T-helper 2 cell treated with Interferon-gamma antibody and Interleukin-4, amounts not matched to agents 5 μg/mL and 100 μg/mL, for 36 hours (primary cell): Measurements from ENCODE around the gene RPL18.
"Not testable (repeated sequence)": the region's sequence is repeated elsewhere in the genome, so short reads cannot be mapped to it uniquely, and the experiment has no call there.

Source experiments
- DNase-seq: peaks from one replicate; pipeline ENCODE4 v3.0.0; 2021; ENCODE audit warnings: low spot score
- H3K27ac Mint-ChIP-seq: one replicate; pipeline ENCODE4 v1.8.0; 2021; ENCODE audit warnings: mild to moderate bottlenecking, mixed read lengths
- H3K27me3 Mint-ChIP-seq: one replicate; pipeline ENCODE4 v1.8.0; 2021; ENCODE audit warnings: low read depth, mixed read lengths
- H3K36me3 Mint-ChIP-seq: one replicate; pipeline ENCODE4 v1.8.0; 2021; ENCODE audit warnings: low read depth, mixed read lengths
- H3K4me1 Mint-ChIP-seq: one replicate; pipeline ENCODE4 v1.8.0; 2021; ENCODE audit warnings: low read depth, mixed read lengths
- H3K4me3 Mint-ChIP-seq: one replicate; pipeline ENCODE4 v1.8.0; 2022; ENCODE audit warnings: mild to moderate bottlenecking, moderate library complexity, mixed read lengths
- H3K9me3 Mint-ChIP-seq: one replicate; pipeline ENCODE4 v1.8.0; 2021; ENCODE audit warnings: mixed read lengths

The RPL18 gene

GRCh38 chr19:48637948-48638830 is 19.2 kb upstream of the RPL18 start:
- Mint-ChIP-seq H3K4me3 (peak overlapping the region; percentile 85), H3K27me3 (no peaks in the 10 kb centered on the region), H3K36me3 (no peaks in the 10 kb centered on the region), H3K4me1 (peaks cover 32% of the 10 kb centered on the region), H3K27ac (peak overlapping the region; percentile 100), H3K9me3 (peaks cover 5% of the 10 kb centered on the region)
- DNase-seq = peak; percentile 73

- H3K9me3 Mint-ChIP-seq = peaks cover 5% of the 10 kb centered on the region
- H3K36me3 Mint-ChIP-seq = no peaks in the 10 kb centered on the region
- DNase-seq = peak; percentile 98
- peak overlapping the region; percentile 85 for H3K4me3 Mint-ChIP-seq
- H3K4me1 Mint-ChIP-seq = peaks cover 32% of the 10 kb centered on the region
- peak overlapping the region; percentile 100 for H3K27ac Mint-ChIP-seq
- no peaks in the 10 kb centered on the region for H3K27me3 Mint-ChIP-seq
Measured at GRCh38 chr19:48637449-48637947, 18.5 kb upstream of the RPL18 start.

GRCh38 chr19:48636859-48637448 is 18.0 kb upstream of the RPL18 start, which contains the start of gene DBP:
Gene DBP, minus strand, starts transcription at chr19:48637379. Its CDS starts 385 bp downstream, at chr19:48636994.
- DNase-seq = no peak
- H3K4me3 Mint-ChIP-seq = peak within 1 kb of the TSS; percentile 85
- peaks cover 32% of the 10 kb centered on the region for H3K4me1 Mint-ChIP-seq
- H3K9me3 Mint-ChIP-seq = peaks cover 5% of the 10 kb centered on the region
- no peaks in the 10 kb centered on the region for H3K36me3 Mint-ChIP-seq
- H3K27ac Mint-ChIP-seq = peak within 1 kb of the TSS; percentile 100
- H3K27me3 Mint-ChIP-seq = no peaks in the 10 kb centered on the region

GRCh38 chr19:48635966-48636858 is 17.2 kb upstream of the RPL18 start:
- peak overlapping the region; percentile 85 for H3K4me3 Mint-ChIP-seq
- H3K27me3 Mint-ChIP-seq = no peaks in the 10 kb centered on the region
- peaks cover 30% of the 10 kb centered on the region for H3K4me1 Mint-ChIP-seq
- peaks cover 5% of the 10 kb centered on the region for H3K9me3 Mint-ChIP-seq
- peak overlapping the region; percentile 95 for H3K27ac Mint-ChIP-seq
- DNase-seq = no peak
- H3K36me3 Mint-ChIP-seq = no peaks in the 10 kb centered on the region

GRCh38 chr19:48635263-48635965 is 16.4 kb upstream of the RPL18 start:
- H3K4me1 Mint-ChIP-seq = peaks cover 30% of the 10 kb centered on the region
- peak overlapping the region; percentile 95 for H3K27ac Mint-ChIP-seq
- no peaks in the 10 kb centered on the region for H3K27me3 Mint-ChIP-seq
- peaks cover 5% of the 10 kb centered on the region for H3K9me3 Mint-ChIP-seq
- DNase-seq = peak; percentile 79
- peak overlapping the region; percentile 85 for H3K4me3 Mint-ChIP-seq
- H3K36me3 Mint-ChIP-seq = peaks cover 4% of the 10 kb centered on the region

GRCh38 chr19:48634424-48635262 is 15.7 kb upstream of the RPL18 start:
- H3K9me3 Mint-ChIP-seq = peaks cover 5% of the 10 kb centered on the region
- H3K36me3 Mint-ChIP-seq = peaks cover 9% of the 10 kb centered on the region
- peak; percentile 90 for DNase-seq
- H3K4me3 Mint-ChIP-seq = peak overlapping the region; percentile 79
- no peaks in the 10 kb centered on the region for H3K27me3 Mint-ChIP-seq
- peaks cover 30% of the 10 kb centered on the region for H3K4me1 Mint-ChIP-seq
- H3K27ac Mint-ChIP-seq = peak overlapping the region; percentile 85

- peaks cover 30% of the 10 kb centered on the region for H3K4me1 Mint-ChIP-seq
- H3K27me3 Mint-ChIP-seq = no peaks in the 10 kb centered on the region
- peaks cover 5% of the 10 kb centered on the region for H3K9me3 Mint-ChIP-seq
- peak overlapping the region; percentile 85 for H3K27ac Mint-ChIP-seq
- DNase-seq = no peak
- H3K36me3 Mint-ChIP-seq = peaks cover 11% of the 10 kb centered on the region
- peak overlapping the region; percentile 79 for H3K4me3 Mint-ChIP-seq
Measured at GRCh38 chr19:48634036-48634342, 15.0 kb upstream of the RPL18 start.

- peaks cover 2% of the 10 kb centered on the region for H3K9me3 Mint-ChIP-seq
- H3K27me3 Mint-ChIP-seq = no peaks in the 10 kb centered on the region
- H3K27ac Mint-ChIP-seq = peak overlapping the region; percentile 26
- H3K4me3 Mint-ChIP-seq = peak overlapping the region; percentile 79
- peaks cover 14% of the 10 kb centered on the region for H3K36me3 Mint-ChIP-seq
- peaks cover 27% of the 10 kb centered on the region for H3K4me1 Mint-ChIP-seq
- DNase-seq = no peak
Measured at GRCh38 chr19:48633148-48634035, 14.4 kb upstream of the RPL18 start.

- H3K9me3 Mint-ChIP-seq = no peaks in the 10 kb centered on the region
- H3K4me3 Mint-ChIP-seq = no peak overlapping the region
- DNase-seq = no peak
- H3K27me3 Mint-ChIP-seq = no peaks in the 10 kb centered on the region
- peaks cover 22% of the 10 kb centered on the region for H3K4me1 Mint-ChIP-seq
- H3K27ac Mint-ChIP-seq = no peak overlapping the region
- peaks cover 14% of the 10 kb centered on the region for H3K36me3 Mint-ChIP-seq
Measured at GRCh38 chr19:48632692-48633147, 13.7 kb upstream of the RPL18 start.

- not testable (repeated sequence) for H3K27me3 Mint-ChIP-seq, H3K27ac Mint-ChIP-seq, H3K9me3 Mint-ChIP-seq, DNase-seq, H3K4me3 Mint-ChIP-seq
- peaks cover 20% of the 10 kb centered on the region for H3K4me1 Mint-ChIP-seq
- H3K36me3 Mint-ChIP-seq = peaks cover 14% of the 10 kb centered on the region
Measured at GRCh38 chr19:48632286-48632685, 13.3 kb upstream of the RPL18 start.

- H3K9me3 Mint-ChIP-seq = no peaks in the 10 kb centered on the region
- H3K27ac Mint-ChIP-seq = no peak overlapping the region
- no peaks in the 10 kb centered on the region for H3K27me3 Mint-ChIP-seq
- peaks cover 20% of the 10 kb centered on the region for H3K4me1 Mint-ChIP-seq
- DNase-seq = no peak
- no peak overlapping the region for H3K4me3 Mint-ChIP-seq
- peaks cover 16% of the 10 kb centered on the region for H3K36me3 Mint-ChIP-seq
Measured at GRCh38 chr19:48631225-48631624, 12.2 kb upstream of the RPL18 start.
